Heart right ventricle (tissue), 16 donors: ENCODE measurements around the gene CD5L. TPM values are rescaled to one million over a fixed set of nuclear protein-coding genes. Genes with fewer than 3 reads are reported as not detected.
A peak's percentile ranks its signal among the peaks of the same experiment; 100 is the strongest.

ENCODE experiments used
- ATAC-seq, 8 donors: fragments of 200-7000 bp; cut with Tn5 transposase; one replicate each; pipeline ENCODE4 v1.9.1; 2020; ENCODE audit warnings: mild to moderate bottlenecking in 8 of 8, moderate library complexity in 8 of 8, moderate number of reproducible peaks in 1 of 8
- DNase-seq, 2 donors: peaks; one replicate each; pipeline ENCODE4 v3.0.0-alpha.2; 2020
- H3K27ac ChIP-seq, 10 donors: fragments of 200-600 bp; sonication (generic) in 2 of 10; one replicate each; pipeline versions ENCODE4 v1.5.0 to v1.8.0; 2020 to 2022; ENCODE audit warnings: mild to moderate bottlenecking in 3 of 10
- H3K27me3 ChIP-seq, 7 donors: fragments of 200-600 bp; one replicate each; pipeline ENCODE4 v1.8.0; 2021 to 2022; ENCODE audit warnings: mild to moderate bottlenecking in 2 of 7
- H3K36me3 ChIP-seq, 9 donors: fragments of 200-600 bp; sonication (generic) in 1 of 9; one replicate each; pipeline versions ENCODE4 v1.5.0 to v1.8.0; 2020 to 2022; ENCODE audit warnings: mild to moderate bottlenecking in 2 of 9
- H3K4me1 ChIP-seq, 9 donors: fragments of 200-600 bp; sonication (generic) in 1 of 9; one replicate each; pipeline versions ENCODE4 v1.5.0 to v1.8.0; 2020 to 2022; ENCODE audit warnings: mild to moderate bottlenecking in 4 of 9
- H3K4me3 ChIP-seq, 10 donors: fragments of 200-600 bp; sonication (generic) in 2 of 10; one replicate each; pipeline versions ENCODE4 v1.5.0 to v1.8.0; 2020 to 2022; ENCODE audit warnings: mild to moderate bottlenecking in 7 of 10, moderate library complexity in 2 of 10
- H3K9me3 ChIP-seq, 11 donors: fragments of 200-600 bp in 10 of 11; sonication (generic) in 2 of 11; one replicate each; pipeline versions ENCODE4 v1.5.0 to v1.8.0; 2013 to 2022; ENCODE audit warnings: mild to moderate bottlenecking in 2 of 11, control low read depth in 1 of 11, moderate library complexity in 1 of 11
- CTCF ChIP-seq, 9 donors: fragments of 200-600 bp; sonication (generic) in 2 of 9; IDR thresholded peaks; one replicate each; pipeline versions ENCODE4 v1.5.0 to v1.8.0; 2021 to 2022; ENCODE audit warnings: antibody characterized with exemption in 9 of 9, mild to moderate bottlenecking in 5 of 9, moderate library complexity in 1 of 9
- WGBS, 2 donors: extraction: QIAGEN DNeasy Blood & Tissue Kit; methylation state at CpG; one replicate each; pipeline ENCODE4 v1.1.7; 2013; ENCODE audit warnings: inconsistent platforms in 1 of 2; 5-methylcytosine and 5-hydroxymethylcytosine counted together
- intact Hi-C, 10 donors: fragments of 100-400 bp; cut with DNase I; formaldehyde crosslinking; loops; one replicate each; pipeline versions ENCODE4 v1.11.1 to v1.14.2; 2022
- polyA plus RNA-seq, 2 donors: library from polyadenylated mRNA; stranded (reverse); fragments of 200-250 nt; gene quantifications; one replicate each; pipeline ENCODE4 v1.2.3, GENCODE V29; 2013
- total RNA-seq, 10 donors: library from RNA; stranded (reverse); fragmentation: NEBNext Ultra II Directional in 3 of 10; extraction: Animal tissue kit (Norgen Biotek cat#: 25700) in 3 of 10; gene quantifications; one replicate each; pipeline versions ENCODE4 v1.2.1 to v1.2.4, GENCODE V29; 2021 to 2023
- donor health status: Arrhythmogenic right ventricular cardiomyopathy.
- donor health status: ischemic (EF 13 %, LVEDD 7.1; RV severe dilation, severe dysfunction).
- donor health status: healthy with polysubstance abuse.
- donor health status: DM: no; HTN: yes; CAD: no.
- donor health status: DM: no; HTN: no; CAD: no.
- donor health status: ischemic (EF 25% LVEDD 6.9; RV normal size, moderate dysfunction).
- donor health status: ischemic (EF 25% LVEDD 5.7; RV mildly dilated, moderate dysfunction).
- donor health status: healthy.
- donor health status: DM: yes; HTN: yes; CAD: no.
- donor health status: Ischemic cardiomyopathy.
- donor health status: ischemic (EF 35%, LVEDD 5.7; RV mildly dilated, moderate dysfunction).
- donor health status: nonischemic (EF 11% LVEDD 7.7; RV severe dilation, severe dysfunction).
- donor health status: DM: yes; HTN: yes; CAD: no.
- donor health status: PGD.
- donor health status: ischemic (EF 29% LVEDD 5.4; RV normal size, mild dysfunction).
- donor health status: nonischemic (EF 23%, LVEDD 6.1; RV moderate dilation, normal function).

CD5L gene
- total and polyA plus RNA-seq, 12 donors = 0.01 to 4.8 (median 1.6) TPM; not detected in 3

GRCh38 chr1:157852476-157852875, 10.9 kb upstream of the CD5L start:
- no peaks in the 10 kb centered on the region for H3K36me3 ChIP-seq
- H3K4me3 ChIP-seq = no peak overlapping the region
- no peak for TF ChIP-seq CTCF (IDR thresholded peaks at IDR 0.05)
- no peaks in the 10 kb centered on the region for H3K27me3 ChIP-seq
- H3K4me1 ChIP-seq = peaks cover 0 to 19% (median 0%) of the 10 kb centered on the region in 9 donors
- no peak for DNase-seq
- WGBS, 2 donors = 64 to 65% methylated on average over 3 of the region's 3 CpGs
- H3K9me3 ChIP-seq = no peaks in the 10 kb centered on the region
- no peak for ATAC-seq
- intact Hi-C loops = no loop called here
- H3K27ac ChIP-seq = no peak overlapping the region

GRCh38 chr1:157849229-157849875, 7.7 kb upstream of the CD5L start:
- H3K9me3 ChIP-seq = no peaks in the 10 kb centered on the region
- intact Hi-C loops = no loop called here
- DNase-seq (no peak), ATAC-seq (peak in 1 of 8 donors; percentile 55)
- peak overlapping the region in 1 of 10 donors; percentile 50 for H3K27ac ChIP-seq
- TF ChIP-seq CTCF (IDR thresholded peaks at IDR 0.05) = no peak
- no peak overlapping the region for H3K4me3 ChIP-seq
- H3K4me1 ChIP-seq = peaks cover 0 to 25% (median 0%) of the 10 kb centered on the region in 9 donors
- H3K36me3 ChIP-seq = no peaks in the 10 kb centered on the region
- H3K27me3 ChIP-seq = no peaks in the 10 kb centered on the region
- 85 to 90% methylated on average over 2 of the region's 2 CpGs for WGBS, 2 donors

GRCh38 chr1:157844089-157844830, 2.7 kb upstream of the CD5L start:
- Histone ChIP-seq H3K4me1 (peaks cover 0 to 25% (median 0%) of the 10 kb centered on the region in 9 donors), H3K36me3 (no peaks in the 10 kb centered on the region), H3K4me3 (no peak overlapping the region), H3K27me3 (no peaks in the 10 kb centered on the region), H3K9me3 (no peaks in the 10 kb centered on the region), H3K27ac (peak overlapping the region in 1 of 10 donors; percentile 24)
- intact Hi-C loops = no loop called here
- TF ChIP-seq CTCF (IDR thresholded peaks at IDR 0.05) = no peak
- 72 to 75% methylated on average over 4 of the region's 4 CpGs for WGBS, 2 donors
- peak in 3 of 8 donors; percentile 25 to 39 (median 26) for ATAC-seq
- peak in 1 of 2 donors; percentile 17 for DNase-seq

GRCh38 chr1:157842939-157843338, 1.3 kb upstream of the CD5L start:
- peaks cover 0 to 19% (median 0%) of the 10 kb centered on the region in 9 donors for H3K4me1 ChIP-seq

More at GRCh38 chr1:157842939-157843338, 1.3 kb upstream of the CD5L start:
- H3K9me3 ChIP-seq = no peaks in the 10 kb centered on the region
- WGBS, 2 donors = 71 to 87% methylated on average over 1 of the region's 1 CpG
- H3K4me3 ChIP-seq = no peak overlapping the region
- no peak for DNase-seq
- no peak for ATAC-seq
- H3K27ac ChIP-seq = no peak overlapping the region
- TF ChIP-seq CTCF (IDR thresholded peaks at IDR 0.05) = no peak
- no peaks in the 10 kb centered on the region for H3K27me3 ChIP-seq
- H3K36me3 ChIP-seq = no peaks in the 10 kb centered on the region
- intact Hi-C loops = no loop called here
